Peyer's patch (tissue), 4 donors: ENCODE measurements around the gene ITGA2B.

Source experiments
- CTCF ChIP-seq, 6 experiments: fragments of 450-650 bp in 4 of 6; fragments of 200-600 bp in 2 of 6; sonication (generic) in 1 of 6; IDR thresholded peaks; one replicate each; pipeline ENCODE4 v1.5.1; 2017 to 2019; ENCODE audit warnings: antibody characterized with exemption in 6 of 6, mild to moderate bottlenecking in 3 of 6, moderate library complexity in 1 of 6
- POLR2A ChIP-seq, 2 donors: fragments of 450-650 bp; IDR thresholded peaks; one replicate each; pipeline ENCODE4 v1.5.1; 2017; ENCODE audit warnings: antibody characterized with exemption in 2 of 2, mild to moderate bottlenecking in 2 of 2, moderate library complexity in 2 of 2

DNA sequence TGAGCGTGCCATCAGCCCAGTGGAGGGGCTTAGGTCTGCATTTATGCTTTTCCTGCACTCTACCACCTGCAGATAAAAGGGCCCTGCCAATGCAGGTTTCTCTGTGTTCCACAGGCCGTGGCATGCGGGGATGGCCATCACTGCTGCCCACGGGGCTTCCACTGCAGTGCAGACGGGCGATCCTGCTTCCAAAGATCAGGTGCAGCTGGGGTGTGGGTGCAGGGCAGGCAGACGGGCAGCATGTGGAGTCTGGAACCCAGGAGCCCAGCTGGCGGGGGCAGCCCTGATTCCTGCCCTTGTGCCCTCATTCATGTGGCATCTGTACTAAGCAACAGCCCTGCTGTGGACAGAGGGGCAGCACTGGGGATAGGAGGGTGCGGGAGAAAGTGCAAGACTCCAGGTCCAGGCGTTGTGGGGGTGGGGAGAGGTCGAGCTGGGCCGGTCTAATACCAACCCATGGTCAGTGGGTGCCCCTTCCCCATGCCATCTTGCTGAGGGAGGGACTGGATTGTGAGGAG is 39.8 kb downstream of the ITGA2B start:
- no peak for TF ChIP-seq CTCF (IDR thresholded peaks at IDR 0.05)
- no peak for TF ChIP-seq POLR2A (IDR thresholded peaks at IDR 0.05)
